Measurements from ENCODE around the gene SIPA1L3. TPM values are rescaled to one million over a fixed set of nuclear protein-coding genes. Genes with fewer than 3 reads are reported as not detected.

The SIPA1L3 gene
- total RNA-seq, 1 experiment from 2014 or later = 13.4 TPM

- DNase-seq (ENCODE audit: low read depth) = no peak
These were observed 198.6 kb downstream of the SIPA1L3 start for GRCh38 chr19:38105574-38105973.

DNA sequence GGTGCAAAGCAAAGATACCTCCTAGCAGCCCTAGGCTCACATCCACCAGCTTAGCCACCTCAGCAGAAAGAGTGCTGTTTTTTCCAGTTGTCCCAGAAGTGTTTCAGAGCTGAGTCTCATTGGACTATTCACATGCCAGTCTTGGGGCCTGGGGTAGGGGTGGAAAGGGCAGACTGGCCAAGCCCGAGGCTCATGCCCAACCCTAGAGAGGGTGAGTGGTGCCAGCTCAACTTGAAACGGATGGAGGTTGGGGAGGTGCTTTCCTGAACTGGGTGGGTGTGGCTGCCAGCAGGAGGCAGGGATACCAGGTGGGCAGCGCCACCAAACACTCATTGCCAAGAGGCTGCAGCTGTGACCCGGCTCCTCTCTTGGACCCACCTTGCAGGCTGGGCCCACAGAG, 200.1 kb downstream of the SIPA1L3 start:
- no peak for DNase-seq (ENCODE audit: low read depth)

DNA sequence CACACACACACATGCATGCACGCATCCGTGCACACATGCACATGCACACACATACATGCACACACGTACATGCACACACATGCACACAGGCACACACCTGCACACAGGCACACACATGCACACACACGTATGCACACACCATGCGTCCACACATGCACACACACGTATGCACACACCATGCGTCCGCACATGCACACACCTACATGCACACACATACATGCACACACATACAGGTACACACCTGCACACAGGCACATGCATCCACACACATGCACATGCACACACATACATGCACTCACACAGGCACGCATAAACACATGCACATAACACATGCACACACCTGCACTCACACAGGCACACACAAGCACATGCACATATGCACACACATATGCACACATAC, 204.9 kb downstream of the SIPA1L3 start:
- no peak for DNase-seq (ENCODE audit: low read depth)

- DNase-seq (ENCODE audit: low read depth) = no peak
These were observed 207.6 kb downstream of the SIPA1L3 start for GRCh38 chr19:38114651-38115050.

DNA sequence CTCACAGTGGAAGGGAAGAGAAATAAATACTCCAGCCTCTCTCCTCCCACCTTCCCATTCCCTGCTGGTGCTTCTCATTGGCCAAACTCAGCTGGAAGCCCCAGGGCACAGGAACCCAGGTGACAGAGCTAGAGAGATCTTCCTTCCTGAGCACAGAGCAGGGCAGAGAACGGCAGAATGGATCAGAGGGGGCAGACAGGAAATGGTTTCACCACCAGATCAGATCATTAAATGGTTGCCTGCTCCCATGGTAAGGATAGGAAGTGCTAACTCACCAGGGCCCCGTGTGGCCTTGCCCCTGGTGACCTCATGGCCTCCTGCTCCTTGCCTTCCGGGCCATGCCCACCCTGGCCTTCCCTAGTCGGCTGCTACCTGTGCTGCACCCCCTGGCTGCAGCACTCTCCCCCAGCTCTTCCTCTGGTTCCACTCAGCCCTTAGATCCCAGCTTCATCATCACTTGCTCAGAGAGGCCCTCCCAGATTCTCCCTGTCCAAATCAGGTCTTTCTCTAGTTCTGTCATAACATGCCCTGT, 208.3 kb downstream of the SIPA1L3 start:
- no peak for DNase-seq (ENCODE audit: low read depth)

- DNase-seq (ENCODE audit: low read depth) = no peak
These were observed 211.2 kb downstream of the SIPA1L3 start for GRCh38 chr19:38118176-38118575.

GRCh38 chr19:38120471-38121025, 213.5 kb downstream of the SIPA1L3 start:
- DNase-seq (ENCODE audit: low read depth) = no peak

- DNase-seq (ENCODE audit: low read depth) = no peak
These were observed 215.5 kb downstream of the SIPA1L3 start for GRCh38 chr19:38122402-38123093.

- no peak for DNase-seq (ENCODE audit: low read depth)
These were observed 218.2 kb downstream of the SIPA1L3 start for GRCh38 chr19:38125238-38125637.

- no peak for DNase-seq (ENCODE audit: low read depth)
These were observed 223.4 kb downstream of the SIPA1L3 start for GRCh38 chr19:38130399-38130798.

DNA sequence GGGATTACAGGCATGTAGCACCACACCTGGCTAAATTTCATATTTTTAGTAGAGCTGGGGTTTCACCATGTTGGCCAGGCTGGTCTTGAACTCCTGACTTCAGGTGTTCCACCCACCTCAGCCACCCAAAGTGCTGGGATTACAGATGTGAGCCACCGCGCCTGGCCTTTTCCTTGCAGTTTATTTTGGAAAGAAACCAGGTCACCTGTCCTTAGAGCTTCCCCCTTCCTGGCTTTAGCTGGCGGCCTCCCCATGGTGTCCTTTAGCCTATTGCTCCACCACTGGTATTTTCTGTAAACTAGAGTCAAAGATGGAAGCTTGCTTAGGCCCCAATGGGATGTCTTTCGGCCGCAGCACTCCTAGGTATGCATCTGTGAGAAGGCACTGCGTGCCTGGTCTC, 225.8 kb downstream of the SIPA1L3 start:
- DNase-seq (ENCODE audit: low read depth) = no peak

DNA sequence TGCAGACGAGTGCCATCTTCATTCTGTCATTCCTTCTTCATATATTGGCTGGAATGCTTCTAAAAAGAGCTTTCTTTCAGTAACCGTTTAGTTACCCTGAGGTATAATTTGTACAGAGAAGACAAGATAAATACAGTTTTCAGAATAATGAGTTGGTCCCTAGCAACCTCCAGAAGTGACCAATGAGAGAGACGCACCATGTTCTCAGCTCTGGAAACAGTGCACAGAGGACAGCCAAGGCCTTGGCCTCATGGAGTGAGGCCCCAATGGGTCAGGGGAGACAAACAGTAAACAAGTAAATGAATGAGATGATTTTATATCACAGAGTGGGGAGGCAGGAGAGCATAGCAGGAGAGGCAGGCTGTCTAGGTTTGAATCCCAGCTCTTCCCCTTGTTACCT, 226.3 kb downstream of the SIPA1L3 start:
- DNase-seq (ENCODE audit: low read depth) = no peak

DNA sequence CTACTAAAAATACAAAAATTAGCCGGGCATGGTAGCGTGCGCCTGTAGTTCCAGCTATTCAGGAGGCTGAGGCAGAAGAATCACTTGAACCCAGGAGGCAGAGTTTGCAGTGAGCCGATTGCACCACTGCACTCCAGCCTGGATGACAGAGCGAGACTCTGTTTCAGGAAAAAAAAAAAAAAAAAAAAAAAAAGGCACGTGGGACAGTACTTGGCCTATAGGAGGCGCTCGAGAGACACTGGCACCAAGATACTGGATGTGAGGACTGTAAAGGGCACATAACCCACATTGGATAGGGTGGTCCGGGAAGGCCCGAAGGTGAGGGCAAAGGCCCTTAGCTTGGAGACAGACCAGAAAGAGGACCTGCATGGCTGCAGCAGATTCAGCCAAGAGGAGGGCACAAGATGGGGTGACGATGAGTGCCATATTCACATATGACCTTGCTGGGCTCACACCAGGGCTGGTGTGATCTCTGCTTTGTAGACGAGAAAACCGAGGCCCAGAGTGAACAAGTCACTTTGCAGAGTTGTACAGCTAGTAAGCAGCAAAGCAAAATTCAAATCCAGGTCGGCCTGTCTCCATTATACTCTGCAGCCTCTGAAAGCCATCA, 227.6 kb downstream of the SIPA1L3 start:
- peak; percentile 58 for DNase-seq (ENCODE audit: low read depth)

DNA sequence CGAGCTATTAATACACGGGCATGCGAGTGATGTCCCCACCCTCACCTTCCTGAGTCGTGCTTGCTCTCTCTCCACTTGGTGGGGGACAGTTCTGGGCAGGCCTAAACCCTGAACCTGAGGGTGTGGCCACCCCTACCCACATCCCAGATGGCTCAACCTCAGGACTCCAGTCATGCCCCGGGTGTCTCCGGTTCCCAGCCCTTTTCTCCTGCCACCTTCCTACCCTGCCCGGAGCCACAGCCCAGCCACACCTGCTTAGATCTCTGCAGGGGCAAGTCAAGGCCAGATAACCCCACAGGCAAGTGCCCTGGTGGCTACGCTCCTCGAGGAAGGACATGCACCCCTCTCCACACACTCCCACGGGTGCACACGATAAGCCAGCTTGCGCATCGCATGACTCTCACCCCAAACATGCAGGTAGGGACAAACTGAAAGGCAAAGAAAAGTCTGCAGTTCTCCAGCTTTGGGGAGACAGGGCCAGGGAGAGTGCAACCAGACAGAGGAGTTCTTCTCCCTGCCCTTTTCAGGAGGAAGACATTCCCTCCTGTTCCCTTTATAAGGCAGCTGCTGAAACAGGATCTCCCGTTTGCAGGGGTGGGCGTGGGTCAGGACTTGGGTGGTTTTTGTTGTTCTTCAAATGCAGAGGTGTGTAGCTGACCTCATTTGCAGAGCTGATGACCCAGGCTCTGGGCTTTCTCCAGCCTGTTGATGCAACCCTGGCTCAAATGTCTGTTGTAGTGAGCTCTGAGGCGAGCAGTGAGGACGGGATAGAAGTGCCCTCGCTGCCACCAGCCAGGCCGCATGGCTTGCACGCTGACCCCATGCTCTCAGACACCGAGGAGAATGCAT, 228.4 kb downstream of the SIPA1L3 start:
- DNase-seq (ENCODE audit: low read depth) = no peak

GRCh38 chr19:38139122-38139521, 232.1 kb downstream of the SIPA1L3 start:
- DNase-seq (ENCODE audit: low read depth) = no peak

GRCh38 chr19:38141108-38141507, 234.1 kb downstream of the SIPA1L3 start:
- DNase-seq (ENCODE audit: low read depth) = no peak

DNA sequence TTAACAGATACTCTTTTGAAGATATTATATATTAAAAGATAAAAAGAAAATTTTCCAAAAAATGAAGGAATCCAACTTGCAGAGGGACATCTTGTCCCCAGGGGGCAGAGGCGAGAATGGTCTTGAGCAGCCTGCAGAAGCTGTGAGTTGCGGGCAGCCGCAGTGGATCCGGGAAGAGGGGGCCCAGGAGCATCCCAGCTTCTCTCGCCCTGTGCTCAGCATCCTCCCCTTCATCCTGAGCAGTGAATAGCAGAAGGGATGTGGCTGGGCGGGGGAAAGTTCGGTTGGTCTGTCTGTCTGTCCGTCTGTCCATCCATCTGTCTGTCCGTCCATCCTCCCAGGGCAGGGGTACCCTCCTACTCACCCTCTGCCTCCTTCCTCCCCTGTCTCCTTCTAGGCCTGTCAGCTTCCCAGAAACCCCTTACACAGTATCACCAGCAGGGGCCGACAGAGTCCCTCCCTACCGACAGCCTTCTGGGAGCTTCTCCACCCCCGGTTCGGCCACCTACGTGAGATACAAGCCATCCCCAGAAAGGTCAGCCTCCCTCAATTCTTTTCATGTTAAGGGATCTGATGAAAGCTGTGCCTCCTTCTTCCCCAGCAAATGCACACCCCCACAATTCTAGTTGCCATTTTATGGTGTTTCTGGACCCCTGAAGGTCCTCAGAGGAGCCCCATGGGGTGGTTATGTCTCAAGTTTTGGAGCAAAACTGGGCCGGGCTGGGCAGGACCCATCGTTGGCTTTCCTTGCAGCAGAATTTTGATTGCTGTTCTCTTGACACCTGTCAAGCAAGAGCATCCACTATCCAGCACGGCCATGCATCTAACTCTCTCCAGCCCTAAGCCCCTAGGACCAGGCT, 235.4 kb downstream of the SIPA1L3 start:
- DNase-seq (ENCODE audit: low read depth) = peak; percentile 61

GRCh38 chr19:38143847-38144246, 236.8 kb downstream of the SIPA1L3 start:
- no peak for DNase-seq (ENCODE audit: low read depth)

DNA sequence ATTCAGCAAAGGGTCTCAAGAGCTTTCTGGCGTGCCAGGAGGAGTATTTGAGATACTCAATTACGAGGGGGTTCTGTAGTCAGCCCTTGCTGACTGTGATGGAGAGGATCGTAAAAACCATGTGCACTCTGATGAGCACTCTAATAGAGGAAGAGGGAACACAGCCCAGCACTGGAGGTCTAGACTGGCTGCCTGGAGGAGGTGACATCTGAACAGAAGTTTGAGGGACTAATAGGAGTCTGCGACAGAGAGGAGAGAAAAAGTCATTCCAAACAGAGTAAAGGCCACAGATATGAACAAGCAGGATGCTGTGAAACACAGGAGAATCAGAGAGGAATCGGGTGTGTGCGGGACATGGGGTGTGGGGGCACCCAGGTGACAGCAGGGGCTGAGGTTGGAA, 237.7 kb downstream of the SIPA1L3 start:
- DNase-seq (ENCODE audit: low read depth) = no peak

DNA sequence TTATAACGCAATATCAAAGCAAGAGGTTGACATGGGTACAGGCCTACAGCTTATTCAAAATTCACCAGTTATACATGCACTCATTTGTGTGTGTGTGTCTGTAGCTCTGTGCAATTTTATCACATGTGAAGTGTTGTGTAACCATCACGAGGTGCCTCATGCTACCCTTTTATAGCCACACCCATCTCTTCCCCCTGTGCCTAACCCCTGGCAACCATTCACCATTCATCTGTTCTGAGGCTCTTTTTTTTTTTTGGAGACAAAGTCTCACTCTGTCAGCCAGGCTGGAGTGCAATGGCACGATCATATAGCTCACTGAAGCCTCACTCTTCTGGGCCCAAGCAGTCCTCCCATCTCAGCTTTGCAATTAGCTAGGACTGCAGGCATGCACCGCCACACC, 238.6 kb downstream of the SIPA1L3 start:
- no peak for DNase-seq (ENCODE audit: low read depth)

- DNase-seq (ENCODE audit: low read depth) = no peak
These were observed 241.3 kb downstream of the SIPA1L3 start for GRCh38 chr19:38148337-38148736.
